NCI-H2171 treated with DMSO at 0.1 percent for 48 hours (cell line): ENCODE measurements around the gene GALNT17.
A peak's percentile ranks its signal among the peaks of the same experiment; 100 is the strongest.

Source experiments
- DNase-seq: peaks from one replicate; lab custom pipeline; 2025; lab: John Stamatoyannopoulos, UW

The GALNT17 gene

DNA sequence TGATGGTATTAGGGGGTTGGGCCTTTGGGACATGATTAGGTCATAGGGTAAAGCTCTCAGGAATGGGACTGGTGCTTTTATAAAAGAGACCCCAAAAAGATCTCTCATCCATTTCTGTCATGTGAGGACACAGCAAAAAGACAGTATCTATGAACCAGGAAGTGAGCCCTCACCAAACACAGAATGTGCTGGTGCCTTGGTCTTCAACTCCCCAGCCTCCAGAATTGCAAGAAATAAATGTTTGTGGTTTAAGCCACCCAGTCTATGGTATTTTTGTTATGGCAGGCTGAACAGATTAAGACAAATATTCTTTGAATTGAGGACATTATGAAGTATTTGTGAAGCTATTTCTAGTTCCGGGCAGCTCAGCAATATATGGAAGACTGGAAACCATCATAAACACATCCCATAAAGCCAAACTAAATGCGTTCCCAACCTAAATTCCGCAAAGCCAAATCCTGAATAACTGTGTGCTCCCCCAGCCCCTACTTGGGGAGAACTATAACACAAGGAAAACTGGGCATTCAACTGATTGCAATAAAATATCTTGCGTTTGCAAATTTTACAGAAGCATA, 153.7 kb downstream of the GALNT17 start:
- DNase-seq = no peak

DNA sequence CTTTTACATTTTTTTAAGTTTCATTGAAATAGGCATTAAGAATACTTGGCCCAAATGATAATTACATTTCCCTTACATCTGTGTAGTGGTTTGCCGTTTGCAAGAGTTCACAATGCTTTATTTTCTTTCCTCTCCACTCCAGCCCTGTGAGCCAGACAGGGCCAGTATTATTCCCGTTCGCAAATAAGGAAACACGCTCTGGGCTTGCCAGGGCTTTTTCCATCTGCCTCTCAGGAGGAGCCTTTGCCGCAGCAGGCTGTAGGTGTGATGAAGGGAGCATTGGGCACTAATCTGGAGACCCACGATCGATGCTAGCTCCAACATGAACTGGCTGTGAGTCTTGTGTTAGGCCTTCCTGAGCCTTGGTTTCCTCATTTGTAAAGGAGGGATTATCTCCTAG, 154.4 kb downstream of the GALNT17 start:
- no peak for DNase-seq

DNA sequence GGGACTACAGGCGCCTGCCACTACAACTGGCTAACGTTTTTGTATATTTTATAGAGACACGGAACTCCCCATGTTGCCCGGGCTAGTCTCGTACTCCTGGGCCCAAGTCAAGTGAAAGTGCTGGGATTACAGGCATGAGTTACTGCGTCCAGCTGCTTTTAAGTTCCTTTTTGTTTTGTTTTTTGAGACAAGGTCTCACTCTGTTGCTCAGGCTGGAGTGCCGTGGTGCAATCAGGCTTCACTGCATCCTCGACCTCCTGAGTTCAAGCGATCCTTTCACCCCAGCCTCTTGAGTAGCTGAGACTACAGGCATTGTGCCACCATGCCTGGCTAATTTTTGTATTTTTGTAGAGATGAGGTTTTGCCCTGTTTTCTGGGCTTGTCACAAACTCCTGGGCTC, 155.0 kb downstream of the GALNT17 start:
- DNase-seq = no peak

DNA sequence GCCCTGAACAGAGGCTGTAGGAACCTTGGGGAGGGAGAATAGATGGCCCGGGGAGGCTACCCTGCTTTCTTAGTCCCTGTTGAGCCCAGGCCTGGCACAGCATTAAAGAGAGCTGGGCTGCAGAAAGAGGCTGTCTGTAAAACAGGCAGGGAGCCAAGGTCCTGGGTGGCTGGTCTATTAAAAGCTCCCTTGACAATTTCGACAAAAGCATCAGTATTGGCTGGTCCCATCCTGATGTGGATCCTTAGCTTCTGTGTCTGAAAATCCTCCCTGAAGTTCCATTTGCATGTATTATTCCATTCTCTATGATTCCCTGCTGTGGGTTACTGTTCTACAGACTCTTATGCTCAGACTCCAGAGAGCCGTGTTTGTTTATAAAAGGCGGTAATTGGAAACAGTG, 158.5 kb downstream of the GALNT17 start:
- DNase-seq = peak; percentile 21

GRCh38 chr7:71298378-71298777, 166.4 kb downstream of the GALNT17 start:
- DNase-seq = no peak

- no peak for DNase-seq
Observed at GRCh38 chr7:71300086-71300485, 168.1 kb downstream of the GALNT17 start.

DNA sequence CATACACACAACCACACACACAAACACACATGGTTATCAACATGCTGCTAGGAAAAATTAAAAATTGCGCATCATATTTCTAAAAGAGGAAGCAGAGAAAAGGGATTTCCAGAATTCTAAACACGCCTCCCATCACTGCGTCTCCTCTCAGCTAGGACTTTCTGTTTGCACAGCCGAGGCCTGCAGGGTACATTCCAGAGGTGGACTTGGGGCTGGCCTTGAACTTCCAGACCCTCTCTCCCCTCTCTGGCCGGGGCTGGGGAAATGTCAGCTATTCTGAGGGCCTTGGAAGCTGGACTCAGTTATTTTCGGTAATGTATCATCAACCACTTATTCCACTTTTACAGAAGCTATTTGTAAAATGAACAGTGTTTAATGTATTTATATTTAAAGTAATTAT, 168.7 kb downstream of the GALNT17 start:
- no peak for DNase-seq

DNA sequence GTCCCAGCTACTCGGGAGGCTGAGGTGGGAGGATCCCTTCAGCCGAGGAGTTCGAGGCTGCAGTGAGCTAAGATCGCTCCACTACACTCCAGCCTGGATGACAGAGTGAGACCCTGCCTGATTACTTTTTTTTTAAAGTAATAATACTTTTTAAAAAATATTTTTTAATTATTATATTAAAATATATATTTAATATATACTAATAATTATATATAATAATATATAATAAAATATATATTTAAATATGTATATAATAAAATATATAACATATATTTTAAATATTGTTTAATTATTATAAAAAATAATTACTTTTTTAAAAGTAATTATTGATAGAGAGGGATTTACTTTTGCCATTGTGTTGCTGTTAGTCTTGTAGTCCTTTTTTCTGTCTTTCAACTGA, 169.2 kb downstream of the GALNT17 start:
- no peak for DNase-seq

- no peak for DNase-seq
Observed at GRCh38 chr7:71303566-71303965, 171.6 kb downstream of the GALNT17 start.

- DNase-seq = no peak
Observed at GRCh38 chr7:71308096-71308495, 176.2 kb downstream of the GALNT17 start.

DNA sequence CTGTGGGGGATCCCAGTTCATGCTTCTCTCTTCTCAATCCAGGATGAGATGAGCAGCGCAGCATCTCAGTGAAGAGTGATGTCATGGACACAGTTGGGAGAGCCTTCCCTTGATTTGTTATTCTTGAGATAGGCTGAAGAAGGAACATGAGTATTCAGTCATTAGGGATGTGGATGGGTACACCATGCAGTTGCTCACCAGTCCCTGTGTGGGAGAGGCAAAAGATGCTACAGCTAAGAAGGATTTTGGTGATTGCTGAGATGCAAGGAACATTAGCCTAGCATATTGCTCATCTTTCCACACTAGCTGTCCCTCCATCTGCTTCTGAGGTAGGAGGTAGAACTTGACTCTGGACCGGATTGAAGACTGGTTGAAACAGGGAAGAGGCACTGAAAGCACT, 179.6 kb downstream of the GALNT17 start:
- DNase-seq = no peak

- no peak for DNase-seq
Observed at GRCh38 chr7:71312755-71313490, 181.0 kb downstream of the GALNT17 start.

DNA sequence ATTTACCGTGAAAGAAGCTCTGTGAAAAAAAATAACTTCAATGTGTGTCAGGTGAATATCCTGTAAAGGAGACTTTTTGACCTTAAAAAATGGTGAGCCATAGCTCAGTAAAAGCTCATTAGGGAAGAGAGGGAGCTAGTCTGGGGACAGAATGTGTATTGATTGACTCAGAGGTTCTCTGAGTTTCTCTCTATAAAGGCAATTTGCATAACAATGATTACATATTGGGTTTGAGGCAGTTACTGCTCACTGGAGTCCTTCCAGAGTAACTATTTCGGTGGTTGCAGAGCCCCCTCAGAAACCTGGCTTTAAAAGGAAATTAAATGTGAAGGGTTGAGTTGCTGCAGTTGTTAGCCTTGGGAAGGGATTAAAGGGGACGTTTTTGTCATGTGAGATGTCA, 181.6 kb downstream of the GALNT17 start:
- DNase-seq = no peak

DNA sequence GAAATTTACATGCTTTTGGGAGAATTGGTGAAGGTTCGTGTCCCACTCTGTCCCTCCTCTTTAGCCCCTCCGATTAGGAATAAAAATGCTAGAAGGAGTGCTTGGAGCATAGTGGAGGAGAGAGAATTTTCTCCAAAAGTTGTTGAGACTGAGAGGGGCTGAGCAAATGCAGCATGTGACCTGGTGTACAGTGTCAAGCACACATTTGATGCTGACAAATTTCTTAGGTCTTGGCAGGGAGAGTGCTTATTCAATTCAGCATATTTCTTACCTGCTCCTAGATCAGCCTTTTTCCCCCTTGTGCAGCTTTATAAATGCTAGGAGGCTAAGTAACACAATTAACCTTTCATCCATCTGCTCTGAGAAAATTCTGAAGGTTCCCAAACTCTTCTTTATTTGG, 189.0 kb downstream of the GALNT17 start:
- no peak for DNase-seq

GRCh38 chr7:71322201-71322600, 190.3 kb downstream of the GALNT17 start:
- DNase-seq = no peak

GRCh38 chr7:71323726-71324125, 191.8 kb downstream of the GALNT17 start:
- no peak for DNase-seq

DNA sequence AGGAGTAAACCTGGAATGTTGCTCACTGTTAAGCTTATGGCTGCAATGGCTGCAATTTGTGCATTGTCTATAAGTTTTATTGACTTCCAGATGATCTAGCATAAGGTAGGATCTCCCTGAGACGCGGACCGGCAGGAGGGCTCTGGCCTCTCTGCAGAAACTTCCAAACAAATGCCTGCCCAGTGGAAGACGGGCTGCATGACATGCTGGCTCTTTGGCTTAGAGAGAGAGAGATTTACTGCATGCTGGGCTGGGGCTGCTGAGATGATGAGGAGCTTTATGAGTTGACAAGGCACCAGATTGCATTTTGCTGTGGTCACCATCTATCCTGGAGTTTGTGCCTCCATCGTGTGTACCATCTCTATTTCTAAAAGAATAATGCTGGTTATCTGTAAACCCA, 193.2 kb downstream of the GALNT17 start:
- no peak for DNase-seq

- no peak for DNase-seq
Observed at GRCh38 chr7:71326595-71326994, 194.7 kb downstream of the GALNT17 start.

- no peak for DNase-seq
Observed at GRCh38 chr7:71327946-71328345, 196.0 kb downstream of the GALNT17 start.

DNA sequence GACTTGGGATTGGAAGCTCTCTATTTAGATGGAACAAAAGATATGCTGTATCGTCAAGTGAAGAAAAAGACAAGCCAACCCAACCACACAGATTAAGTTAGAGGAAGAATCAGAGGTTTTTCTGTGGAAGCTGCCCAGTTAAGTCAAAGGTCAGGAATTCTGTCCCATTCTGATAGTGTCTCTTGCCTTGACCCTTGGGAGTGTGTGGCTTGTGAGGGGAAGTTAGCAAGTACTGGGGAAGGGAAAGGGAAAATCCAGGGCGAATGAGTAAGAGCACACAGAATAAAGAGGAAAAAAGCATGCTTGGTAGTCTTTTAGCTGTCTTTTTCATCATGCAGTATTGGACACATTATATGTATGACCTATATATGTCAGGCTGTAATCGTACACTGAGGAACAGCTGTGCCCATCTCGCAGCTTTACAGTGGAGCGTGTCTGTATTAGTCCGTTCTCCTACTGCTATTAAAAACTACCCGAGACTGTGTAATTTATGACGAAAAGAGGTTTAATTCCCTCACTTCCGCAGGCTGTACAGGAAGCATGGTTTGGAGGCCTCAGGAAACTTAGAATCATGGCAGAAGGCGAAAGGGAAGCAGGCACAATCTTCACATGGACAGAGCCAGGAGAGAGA, 197.2 kb downstream of the GALNT17 start:
- DNase-seq = peak; percentile 69

- DNase-seq = no peak
Observed at GRCh38 chr7:71332207-71332606, 200.3 kb downstream of the GALNT17 start.

DNA sequence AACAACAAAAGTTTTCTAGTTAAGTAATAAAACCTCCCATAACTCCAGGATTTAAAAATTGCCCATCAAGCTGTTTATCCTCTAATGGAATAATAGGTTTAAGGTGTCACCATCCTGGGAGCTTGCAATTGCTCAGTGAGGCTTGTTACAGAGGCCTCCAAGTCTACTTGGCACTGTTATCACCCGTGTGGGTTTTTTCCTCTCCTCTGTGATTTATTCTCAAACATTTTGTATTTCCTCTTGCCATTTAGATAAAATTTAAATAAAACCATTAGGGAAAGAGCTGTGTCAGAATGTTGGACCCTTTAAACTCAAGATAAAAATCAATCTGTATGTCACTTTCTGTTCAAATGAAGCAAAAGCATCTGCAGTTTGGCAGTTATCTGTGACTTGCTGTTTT, 202.6 kb downstream of the GALNT17 start:
- no peak for DNase-seq

- DNase-seq = no peak
Observed at GRCh38 chr7:71338866-71339265, 206.9 kb downstream of the GALNT17 start.

- no peak for DNase-seq
Observed at GRCh38 chr7:71339924-71340323, 208.0 kb downstream of the GALNT17 start.
